Cardiac fibroblast (primary cell): ENCODE data around the gene ACO2.

Experiments used
- DNase-seq, 2 donors: peaks; one replicate each; pipeline versions ENCODE4 v3.0.0 to v3.0.0-alpha.2; 2010; ENCODE audit warnings: low read depth in 2 of 2
- H3K4me3 ChIP-seq, 2 donors: replicated peaks in 1 of 2; 1 replicate in 1 of 2; 2 replicates in 1 of 2; pipeline ENCODE4 v1.5.1; 2011; ENCODE audit warnings: low read depth in 2 of 2, low read length in 2 of 2, mild to moderate bottlenecking in 2 of 2, moderate library complexity in 1 of 2
- TF ChIP-seq, protein P1 (sequence below): IDR thresholded peaks from one replicate; pipeline ENCODE4 v1.5.1; 2011; ENCODE audit warnings: low read depth, mild to moderate bottlenecking, low read length, inconsistent platforms

The ACO2 gene

GRCh38 chr22:41481925-41482318, 13.0 kb downstream of the ACO2 start:
- TF ChIP-seq, protein P1, sequence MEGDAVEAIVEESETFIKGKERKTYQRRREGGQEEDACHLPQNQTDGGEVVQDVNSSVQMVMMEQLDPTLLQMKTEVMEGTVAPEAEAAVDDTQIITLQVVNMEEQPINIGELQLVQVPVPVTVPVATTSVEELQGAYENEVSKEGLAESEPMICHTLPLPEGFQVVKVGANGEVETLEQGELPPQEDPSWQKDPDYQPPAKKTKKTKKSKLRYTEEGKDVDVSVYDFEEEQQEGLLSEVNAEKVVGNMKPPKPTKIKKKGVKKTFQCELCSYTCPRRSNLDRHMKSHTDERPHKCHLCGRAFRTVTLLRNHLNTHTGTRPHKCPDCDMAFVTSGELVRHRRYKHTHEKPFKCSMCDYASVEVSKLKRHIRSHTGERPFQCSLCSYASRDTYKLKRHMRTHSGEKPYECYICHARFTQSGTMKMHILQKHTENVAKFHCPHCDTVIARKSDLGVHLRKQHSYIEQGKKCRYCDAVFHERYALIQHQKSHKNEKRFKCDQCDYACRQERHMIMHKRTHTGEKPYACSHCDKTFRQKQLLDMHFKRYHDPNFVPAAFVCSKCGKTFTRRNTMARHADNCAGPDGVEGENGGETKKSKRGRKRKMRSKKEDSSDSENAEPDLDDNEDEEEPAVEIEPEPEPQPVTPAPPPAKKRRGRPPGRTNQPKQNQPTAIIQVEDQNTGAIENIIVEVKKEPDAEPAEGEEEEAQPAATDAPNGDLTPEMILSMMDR = no peak
- H3K4me3 ChIP-seq = no peak overlapping the region
- DNase-seq = no peak

GRCh38 chr22:41482319-41482935, 13.5 kb downstream of the ACO2 start:
- peak in 1 of 2 donors; percentile 8 for DNase-seq
- TF ChIP-seq, protein P1 = no peak

DNA sequence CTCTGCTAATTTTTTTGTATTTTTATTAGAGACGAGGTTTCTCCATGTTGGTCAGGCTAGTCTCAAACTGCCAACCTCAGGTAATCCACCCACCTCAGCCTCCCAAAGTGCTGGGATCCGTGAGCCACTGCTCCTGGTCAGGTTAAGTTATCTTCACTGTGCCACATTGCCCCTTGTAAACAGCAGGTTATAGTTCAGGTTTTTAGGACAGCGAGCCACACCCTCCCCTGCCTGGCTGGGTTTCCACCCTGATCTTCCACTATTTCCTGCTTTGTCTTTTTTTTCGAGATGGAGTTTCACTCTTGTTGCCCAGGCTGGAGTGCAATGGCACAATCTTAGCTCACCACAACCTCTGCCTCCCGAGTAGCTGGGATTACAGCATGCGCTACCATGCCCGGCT, 16.1 kb downstream of the ACO2 start:
- no peak overlapping the region for H3K4me3 ChIP-seq
- TF ChIP-seq, protein P1 = no peak
- no peak for DNase-seq

More at GRCh38 chr22:41482319-41482935, 13.5 kb downstream of the ACO2 start:
- H3K4me3 ChIP-seq = no peak overlapping the region

- no peak overlapping the region for H3K4me3 ChIP-seq
- DNase-seq = peak in 1 of 2 donors; percentile 26
- TF ChIP-seq, protein P1 = no peak
Observed at GRCh38 chr22:41487037-41487935, 18.4 kb downstream of the ACO2 start.

- no peak for DNase-seq
- TF ChIP-seq, protein P1 = no peak
- no peak overlapping the region for H3K4me3 ChIP-seq
Observed at GRCh38 chr22:41488076-41488475, 19.2 kb downstream of the ACO2 start.

DNA sequence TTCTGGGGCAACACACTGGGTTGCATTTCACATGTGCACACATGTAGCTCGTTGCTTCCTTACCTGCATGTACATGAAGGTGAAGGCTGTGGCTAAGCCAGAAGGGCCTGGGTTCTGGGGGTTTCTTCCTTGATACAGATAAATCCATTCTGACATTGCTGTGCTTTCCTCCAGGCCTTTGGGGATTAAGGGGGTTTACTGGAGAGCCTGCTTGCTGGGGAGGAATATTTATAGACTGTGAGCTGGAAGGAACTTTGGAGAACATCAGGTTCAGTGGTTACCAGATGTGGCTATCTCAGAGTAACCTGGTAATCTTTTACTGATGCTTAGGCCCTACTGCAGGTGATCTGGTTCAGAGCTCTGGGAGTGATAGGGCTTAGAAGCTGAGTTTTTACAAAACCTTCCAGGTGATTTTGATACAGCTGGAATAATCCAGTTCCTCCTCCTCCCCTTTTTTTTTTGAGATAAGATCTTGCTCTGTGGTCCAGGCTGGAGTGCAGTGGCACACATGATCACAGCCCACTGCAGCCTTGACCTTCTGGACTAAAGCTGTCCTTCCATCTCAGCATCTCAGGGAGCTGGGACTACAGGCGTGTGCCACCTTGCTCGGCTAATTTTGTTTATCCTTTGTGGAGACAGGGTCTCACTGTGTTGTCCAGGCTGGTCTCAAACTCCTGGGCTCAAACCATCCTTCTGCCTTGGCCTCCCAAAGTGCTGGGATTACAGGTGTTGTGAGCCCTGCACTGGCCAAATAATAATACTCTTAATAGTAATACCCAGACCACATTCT, 19.9 kb downstream of the ACO2 start:
- TF ChIP-seq, protein P1 = no peak
- DNase-seq = no peak
- H3K4me3 ChIP-seq = no peak overlapping the region
